HEK293 (cell line): Measurements from ENCODE around the gene ITGAL.
A peak's percentile ranks its signal among the peaks of the same experiment; 100 is the strongest.

ENCODE experiments used
- CTCF ChIA-PET: fragments of 350-600 bp; formaldehyde crosslinking; extraction: SDS; loops from one replicate; lab custom pipeline; 2021; ENCODE audit warnings: antibody characterized with exemption; lab: Yijun Ruan, JAX
- POLR2A ChIA-PET: fragments of 300-600 bp; formaldehyde crosslinking; extraction: SDS; loops from one replicate; lab custom pipeline; 2020; ENCODE audit warnings: antibody characterized with exemption, inconsistent platforms; lab: Yijun Ruan, JAX
- H3K27ac ChIP-seq: fragments of 200-500 bp; sonication (Bioruptor generic); 2 replicates; pipeline ENCODE4 v1.5.1; 2014; ENCODE audit warnings: low read depth, low read length, control low read depth, inconsistent platforms; ENCODE audit errors: extremely low read depth
- H3K36me3 ChIP-seq, 2 experiments: fragments of 200-500 bp in 1 of 2; sonication (Bioruptor generic) in 1 of 2; 1 replicate in 1 of 2; 2 replicates in 1 of 2; pipeline ENCODE4 v1.5.1; 2014 to 2017; ENCODE audit warnings: inconsistent platforms in 2 of 2, low read length in 2 of 2; ENCODE audit not compliant: control insufficient read depth in 2 of 2, insufficient read depth in 1 of 2
- H3K4me1 ChIP-seq: fragments of 200-500 bp; sonication (Bioruptor generic); 2 replicates; pipeline ENCODE4 v1.5.1; 2014; ENCODE audit warnings: mild to moderate bottlenecking, low read length, inconsistent platforms; ENCODE audit not compliant: control insufficient read depth, insufficient read depth
- H3K4me3 ChIP-seq: 2 replicates; pipeline ENCODE4 v1.5.1; 2011; ENCODE audit warnings: low read depth, mild to moderate bottlenecking, control low read depth, low read length, moderate library complexity
- H3K9me3 ChIP-seq: fragments of 200-500 bp; sonication (Bioruptor generic); 2 replicates; pipeline ENCODE4 v1.5.1; 2014; ENCODE audit warnings: low read depth, low read length, inconsistent platforms; ENCODE audit not compliant: control insufficient read depth, insufficient read depth
- BCL11A ChIP-seq: fragments of 450-650 bp; formaldehyde crosslinking; IDR thresholded peaks from 2 replicates; pipeline ENCODE4 v1.5.1; 2016; ENCODE audit warnings: low read depth, missing biosample characterization, missing genetic modification characterization
- EGR2 ChIP-seq: fragments of 450-650 bp; formaldehyde crosslinking; IDR thresholded peaks from 2 replicates; pipeline ENCODE4 v1.5.1; 2016; ENCODE audit warnings: low read depth, missing biosample characterization, missing genetic modification characterization
- ELK4 ChIP-seq: IDR thresholded peaks from 2 replicates; pipeline ENCODE4 v1.6.1; 2011; ENCODE audit warnings: mild to moderate bottlenecking, low read depth, low read length, borderline replicate concordance
- GFI1B ChIP-seq: fragments of 450-650 bp; formaldehyde crosslinking; IDR thresholded peaks from 2 replicates; pipeline ENCODE4 v1.5.1; 2016; ENCODE audit warnings: missing biosample characterization, missing genetic modification characterization
- PBX3 ChIP-seq: sonication (generic); formaldehyde crosslinking; IDR thresholded peaks from 2 replicates; pipeline ENCODE4 v1.8.1; 2022; ENCODE audit warnings: mild to moderate bottlenecking, moderate library complexity, missing genetic modification reagents
- PRDM2 ChIP-seq: fragments of 450-650 bp; formaldehyde crosslinking; IDR thresholded peaks from 2 replicates; pipeline ENCODE4 v1.5.1; 2016; ENCODE audit warnings: missing biosample characterization, missing genetic modification characterization, borderline replicate concordance
- ZBTB21 ChIP-seq: fragments of 450-650 bp; formaldehyde crosslinking; IDR thresholded peaks from 2 replicates; pipeline ENCODE4 v1.5.1; 2017; ENCODE audit warnings: missing biosample characterization, missing genetic modification characterization
- ZNF175 ChIP-seq: fragments of 450-650 bp; formaldehyde crosslinking; IDR thresholded peaks from 2 replicates; pipeline ENCODE4 v1.5.1; 2016; ENCODE audit warnings: missing biosample characterization, missing genetic modification characterization
- ZNF18 ChIP-seq: fragments of 450-650 bp; formaldehyde crosslinking; IDR thresholded peaks from 2 replicates; pipeline ENCODE4 v1.5.1; 2016; ENCODE audit warnings: missing biosample characterization, missing genetic modification characterization
- ZNF19 ChIP-seq: fragments of 450-650 bp; formaldehyde crosslinking; IDR thresholded peaks from 2 replicates; pipeline ENCODE4; 2016; ENCODE audit warnings: missing biosample characterization, missing genetic modification characterization, low read depth
- ZNF214 ChIP-seq: fragments of 450-650 bp; formaldehyde crosslinking; IDR thresholded peaks from 2 replicates; pipeline ENCODE4 v1.5.1; 2017; ENCODE audit warnings: missing biosample characterization, mild to moderate bottlenecking, missing genetic modification characterization, borderline replicate concordance
- ZNF394 ChIP-seq: fragments of 450-650 bp; formaldehyde crosslinking; IDR thresholded peaks from 2 replicates; pipeline ENCODE4 v1.5.1; 2016; ENCODE audit warnings: missing biosample characterization, missing genetic modification characterization, mild to moderate bottlenecking, moderate library complexity, borderline replicate concordance
- ZNF398 ChIP-seq: fragments of 450-650 bp; formaldehyde crosslinking; IDR thresholded peaks from 2 replicates; pipeline ENCODE4 v1.5.1; 2017; ENCODE audit warnings: missing biosample characterization, missing genetic modification characterization
- ZNF449 ChIP-seq: fragments of 450-650 bp; formaldehyde crosslinking; IDR thresholded peaks from 2 replicates; pipeline ENCODE4 v1.5.1; 2017; ENCODE audit warnings: missing biosample characterization, mild to moderate bottlenecking, missing genetic modification characterization, moderate library complexity
- ZNF514 ChIP-seq: fragments of 450-650 bp; formaldehyde crosslinking; IDR thresholded peaks from 2 replicates; pipeline ENCODE4 v1.5.1; 2016; ENCODE audit warnings: missing biosample characterization, missing genetic modification characterization
- ZNF521 ChIP-seq: fragments of 450-650 bp; formaldehyde crosslinking; IDR thresholded peaks from 2 replicates; pipeline ENCODE4 v1.5.1; 2017; ENCODE audit warnings: missing biosample characterization, mild to moderate bottlenecking, missing genetic modification characterization
- ZNF580 ChIP-seq: fragments of 450-650 bp; formaldehyde crosslinking; IDR thresholded peaks from 2 replicates; pipeline ENCODE4 v1.5.1; 2016; ENCODE audit warnings: missing biosample characterization, missing genetic modification characterization
- ZNF610 ChIP-seq: fragments of 450-650 bp; formaldehyde crosslinking; IDR thresholded peaks from 2 replicates; pipeline ENCODE4 v1.5.1; 2016; ENCODE audit warnings: missing biosample characterization, missing genetic modification characterization, borderline replicate concordance
- ZNF843 ChIP-seq: fragments of 450-650 bp; formaldehyde crosslinking; IDR thresholded peaks from 2 replicates; pipeline ENCODE4 v1.5.1; 2016; ENCODE audit warnings: missing biosample characterization, missing genetic modification characterization

The ITGAL gene

GRCh38 chr16:30557957-30558788 lies 85.6 kb downstream of the ITGAL start, which contains the start of gene ZNF764 (continued):
- no peak for TF ChIP-seq ZNF175 (tag by site-specific recombination)
- TF ChIP-seq, all 188 proteins: peak for 69

- ChIA-PET CTCF (interaction anchor here (0.7 to 2.0 kb wide), 9 partner anchors 13 to 135 kb away, joined by 3 to 6 read pairs (median 4); no protein-coding TSS in a partner anchor), POLR2A (interaction anchor here (0.6 to 3.9 kb wide), 20 partner anchors 9 to 224 kb away, joined by 3 to 69 read pairs (median 10); partner anchors contain the start of genes DCTPP1, PRR14, ZNF688 and ZNF689)
- peak overlapping the region; percentile 98 for H3K27ac ChIP-seq
- H3K36me3 ChIP-seq, result peaks cover 9 to 26% of the 10 kb centered on the region in 2 experiments; a peak in 2 of 3 replicates
- no peaks in the 10 kb centered on the region for H3K9me3 ChIP-seq
- peaks cover 2% of the 10 kb centered on the region; the same call in 1 of the 2 replicates for H3K4me1 ChIP-seq
- peak overlapping the region; percentile 3; the same call in 1 of the 2 replicates for H3K4me3 ChIP-seq
- no peak for TF ChIP-seq ELK4
- TF ChIP-seq PBX3 (CRISPR knock-in tag), result no peak
- TF ChIP-seq PRDM2 (tag by site-specific recombination), result peak; percentile 89; the same call in 1 of the 2 replicates
- no peak for TF ChIP-seq ZNF18 (tag by site-specific recombination)
- TF ChIP-seq GFI1B (tag by site-specific recombination), result no peak
- TF ChIP-seq ZNF521 (tag by site-specific recombination), result no peak
- TF ChIP-seq ZNF610 (tag by site-specific recombination), result no peak
- TF ChIP-seq ZBTB21, result no peak
- no peak for TF ChIP-seq ZNF449 (tag by site-specific recombination)
- TF ChIP-seq ZNF19 (tag by site-specific recombination), result no peak
- no peak for TF ChIP-seq BCL11A (tag by site-specific recombination)
- TF ChIP-seq ZNF214 (tag by site-specific recombination), result no peak
- TF ChIP-seq ZNF843, result no peak
- peak; percentile 80; the same call in 1 of the 2 replicates for TF ChIP-seq ZNF580 (tag by site-specific recombination)
- no peak for TF ChIP-seq EGR2 (tag by site-specific recombination)
- no peak for TF ChIP-seq ZNF398 (tag by site-specific recombination)
- TF ChIP-seq ZNF514, result no peak
- no peak for TF ChIP-seq ZNF394 (tag by site-specific recombination)
Observed at GRCh38 chr16:30558789-30559377, 86.3 kb downstream of the ITGAL start.
